Suprapubic skin (tissue), 4 donors: ENCODE data around the gene RMDN2.

ENCODE experiments used
- EP300 ChIP-seq: sonication (generic); formaldehyde crosslinking; IDR thresholded peaks from one replicate; pipeline ENCODE4 v1.6.1; 2017; ENCODE audit warnings: antibody characterized with exemption
- POLR2A ChIP-seq, 2 donors: fragments of 450-650 bp; IDR thresholded peaks; one replicate each; pipeline ENCODE4 v1.6.1; 2017; ENCODE audit warnings: antibody characterized with exemption in 2 of 2, mild to moderate bottlenecking in 2 of 2, moderate library complexity in 2 of 2
- POLR2AphosphoS5 ChIP-seq, 3 donors: sonication (generic); formaldehyde crosslinking; IDR thresholded peaks; one replicate each; pipeline ENCODE4 v1.6.1; 2017; ENCODE audit warnings: antibody characterized with exemption in 3 of 3
- TF ChIP-seq, protein P1 (sequence below), 2 donors: fragments of 200-600 bp in 1 of 2; fragments of 450-650 bp in 1 of 2; sonication (generic) in 1 of 2; IDR thresholded peaks; one replicate each; pipeline ENCODE4 v1.5.1; 2016 to 2019; ENCODE audit warnings: antibody characterized with exemption in 2 of 2, mild to moderate bottlenecking in 1 of 2, moderate library complexity in 1 of 2

DNA sequence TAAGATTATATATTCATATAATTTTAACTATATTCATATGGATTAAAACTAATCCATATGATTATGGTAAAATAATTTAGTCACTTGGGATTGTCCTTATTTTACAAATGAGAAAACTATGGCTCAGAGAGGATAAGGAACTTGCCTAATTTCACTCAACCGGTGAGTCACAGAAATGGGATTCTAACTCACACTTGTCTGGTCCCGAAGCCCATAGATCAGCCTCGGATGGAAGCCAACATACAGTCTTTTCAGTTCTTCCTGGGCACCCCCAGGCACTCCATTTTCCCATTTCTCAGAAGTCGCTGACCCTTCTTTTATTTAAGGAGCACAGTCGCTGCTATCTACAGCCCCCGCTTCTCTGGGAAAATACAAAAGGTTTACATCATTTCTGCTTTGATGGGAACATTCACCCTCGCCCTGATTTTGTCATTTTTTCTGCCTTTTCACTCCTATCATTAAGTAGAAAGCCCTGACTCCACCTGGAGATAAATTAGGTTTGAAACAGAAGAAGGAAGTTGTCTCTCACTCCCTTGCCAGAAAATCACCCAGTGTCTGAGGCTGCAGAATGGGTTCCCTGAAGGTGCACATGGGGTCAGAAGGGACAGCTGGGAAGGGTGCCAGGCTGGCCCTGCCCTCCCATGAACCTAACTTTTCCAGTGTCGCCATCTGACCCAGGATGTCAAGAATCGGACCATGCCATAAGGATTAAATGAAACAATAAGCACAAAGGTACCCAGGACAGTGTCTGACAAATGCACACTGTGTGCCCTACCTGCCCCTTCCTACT is 114.2 kb downstream of the RMDN2 start:
- TF ChIP-seq, protein P1, sequence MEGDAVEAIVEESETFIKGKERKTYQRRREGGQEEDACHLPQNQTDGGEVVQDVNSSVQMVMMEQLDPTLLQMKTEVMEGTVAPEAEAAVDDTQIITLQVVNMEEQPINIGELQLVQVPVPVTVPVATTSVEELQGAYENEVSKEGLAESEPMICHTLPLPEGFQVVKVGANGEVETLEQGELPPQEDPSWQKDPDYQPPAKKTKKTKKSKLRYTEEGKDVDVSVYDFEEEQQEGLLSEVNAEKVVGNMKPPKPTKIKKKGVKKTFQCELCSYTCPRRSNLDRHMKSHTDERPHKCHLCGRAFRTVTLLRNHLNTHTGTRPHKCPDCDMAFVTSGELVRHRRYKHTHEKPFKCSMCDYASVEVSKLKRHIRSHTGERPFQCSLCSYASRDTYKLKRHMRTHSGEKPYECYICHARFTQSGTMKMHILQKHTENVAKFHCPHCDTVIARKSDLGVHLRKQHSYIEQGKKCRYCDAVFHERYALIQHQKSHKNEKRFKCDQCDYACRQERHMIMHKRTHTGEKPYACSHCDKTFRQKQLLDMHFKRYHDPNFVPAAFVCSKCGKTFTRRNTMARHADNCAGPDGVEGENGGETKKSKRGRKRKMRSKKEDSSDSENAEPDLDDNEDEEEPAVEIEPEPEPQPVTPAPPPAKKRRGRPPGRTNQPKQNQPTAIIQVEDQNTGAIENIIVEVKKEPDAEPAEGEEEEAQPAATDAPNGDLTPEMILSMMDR (IDR thresholded peaks at IDR 0.05), result no peak
- no peak for TF ChIP-seq POLR2AphosphoS5 (IDR thresholded peaks at IDR 0.05)
- no peak for TF ChIP-seq EP300
- no peak for TF ChIP-seq POLR2A (IDR thresholded peaks at IDR 0.05)
